HG03025 (cell line): ENCODE results near the gene KRTAP20-3.

Experiments used
- ATAC-seq: cut with Tn5 transposase; IDR thresholded peaks from one replicate; pipeline ENCODE4 v1.9.1; 2021; ENCODE audit warnings: mild to moderate bottlenecking, moderate library complexity; ENCODE audit not compliant: unreplicated experiment, low FRiP score

The KRTAP20-3 gene

DNA sequence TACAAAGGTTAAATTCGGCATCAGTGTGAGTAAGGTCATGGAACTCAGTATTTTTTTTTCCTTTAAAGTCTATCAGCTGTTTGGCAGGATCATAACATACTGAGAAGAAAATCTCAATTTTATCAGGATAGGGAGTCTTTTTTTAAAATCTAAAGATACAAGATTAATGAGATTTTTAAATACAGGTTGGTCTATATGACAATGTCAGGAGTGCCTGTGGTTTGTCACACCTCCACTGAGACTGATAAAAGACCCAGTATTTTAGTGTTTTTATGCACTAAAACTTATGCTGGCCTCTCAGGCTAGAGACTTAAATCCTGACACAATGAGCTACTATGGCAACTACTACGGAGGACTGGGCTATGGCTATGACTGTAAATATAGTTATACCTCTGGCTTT lies at the start of gene KRTAP20-3:
TSS of gene KRTAP20-3 (plus strand) at position 301 of the 400 bp plus-strand sequence.
- ATAC-seq = no peak

DNA sequence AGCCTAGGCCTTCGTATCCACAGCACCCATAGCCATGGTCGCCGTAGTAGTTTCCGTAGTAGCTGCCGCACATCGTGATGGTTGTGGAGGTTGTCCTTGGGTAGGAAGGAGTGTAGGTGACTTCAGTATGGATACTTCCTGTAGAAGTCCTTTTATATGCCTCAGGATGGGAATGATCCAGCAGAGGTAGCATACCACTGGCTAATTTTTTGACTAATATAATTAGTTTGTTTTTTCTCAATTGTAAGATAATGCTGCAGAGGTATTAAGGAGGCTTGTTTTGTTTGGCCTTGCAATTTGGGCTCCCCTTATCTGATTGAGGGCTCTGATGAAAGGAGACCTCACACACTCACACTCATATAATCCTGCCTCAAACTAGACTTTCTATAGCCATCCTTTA lies 43.9 kb upstream of the KRTAP20-3 start, which contains the start of gene KRTAP6-2:
TSS of gene KRTAP6-2 (minus strand) at position 101 of the 400 bp plus-strand sequence. CDS start at position 73, 28 bp downstream.
- ATAC-seq = no peak

DNA sequence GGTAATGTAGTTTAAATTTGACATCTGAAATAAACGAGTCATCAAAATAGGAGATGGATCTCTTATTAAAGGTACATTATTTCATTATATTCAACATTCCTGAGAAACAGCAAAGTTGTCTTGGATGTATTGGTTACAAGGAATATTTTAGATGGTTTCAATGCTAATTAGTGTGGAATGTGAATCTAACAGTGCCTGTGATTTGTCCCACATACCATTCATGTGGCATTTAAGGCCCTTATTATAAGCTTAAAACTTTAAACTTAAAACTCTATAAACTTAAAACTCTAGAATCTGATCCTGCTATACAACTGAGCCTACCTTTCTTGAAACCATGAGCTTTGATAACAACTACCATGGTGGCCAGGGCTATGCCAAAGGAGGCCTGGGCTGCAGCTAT lies 41.9 kb upstream of the KRTAP20-3 start, which contains the start of gene KRTAP22-1:
TSS of gene KRTAP22-1 (plus strand) at position 301 of the 400 bp plus-strand sequence.
- no peak for ATAC-seq

DNA sequence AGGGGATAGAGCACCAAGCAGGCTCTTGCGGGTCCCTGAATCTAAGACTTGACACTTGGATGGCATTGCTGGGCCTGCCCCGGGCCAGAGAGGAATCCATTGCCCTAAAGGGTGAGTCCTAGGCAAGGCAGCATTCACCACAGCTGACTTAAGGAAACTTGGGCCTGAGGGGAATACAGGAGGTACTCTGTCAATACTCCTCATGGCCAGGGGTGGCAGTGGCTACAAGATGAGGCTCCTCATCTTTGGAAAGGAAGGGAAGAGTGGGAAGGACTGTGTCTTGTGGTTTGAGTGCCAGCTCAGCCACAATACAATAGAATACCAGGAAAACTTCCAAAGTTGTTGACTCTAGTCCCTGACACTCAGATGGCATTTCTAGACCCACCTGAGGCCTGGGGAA lies 36.7 kb upstream of the KRTAP20-3 start:
- no peak for ATAC-seq

DNA sequence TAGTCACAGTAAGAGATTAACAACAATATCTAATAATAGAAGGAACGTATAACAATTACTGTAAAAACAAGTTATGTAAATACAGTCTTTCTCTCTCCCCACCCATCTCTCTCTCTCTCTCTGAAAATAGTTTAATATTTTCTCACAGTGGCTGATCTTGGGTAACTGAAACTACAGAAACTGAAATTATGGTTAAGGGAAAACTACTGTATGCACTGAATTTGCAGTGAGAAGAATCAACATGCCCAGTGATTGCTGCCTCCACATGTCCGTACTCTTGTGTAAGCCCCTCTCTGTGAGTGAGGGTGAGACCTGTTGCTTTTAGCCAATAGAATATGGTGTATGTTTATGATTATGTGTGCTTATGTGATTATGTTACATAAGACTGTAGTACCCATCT lies 30.5 kb upstream of the KRTAP20-3 start:
- ATAC-seq = no peak

DNA sequence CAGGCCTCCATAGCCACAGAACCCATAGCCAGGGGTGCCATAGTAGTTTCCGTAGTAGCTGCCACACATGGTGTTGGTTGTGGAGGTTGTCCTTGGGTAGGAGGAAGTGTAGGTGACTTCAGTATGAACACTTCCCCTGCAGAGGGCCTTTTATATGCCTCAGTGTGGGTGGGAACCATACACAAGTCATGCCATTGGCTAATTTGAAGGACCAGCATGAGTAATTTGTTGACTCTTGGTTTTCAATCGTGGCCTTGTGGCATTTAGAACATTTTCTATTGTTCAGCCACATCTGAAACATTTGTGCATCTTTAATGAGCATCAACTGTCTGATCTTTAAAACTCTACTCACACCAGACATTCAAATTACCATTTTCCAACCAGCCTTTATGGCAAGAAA lies 28.8 kb upstream of the KRTAP20-3 start, which contains the start of gene KRTAP6-1:
TSS of gene KRTAP6-1 (minus strand) at position 95 of the 400 bp plus-strand sequence. CDS start at position 69, 26 bp downstream.
- ATAC-seq = no peak

DNA sequence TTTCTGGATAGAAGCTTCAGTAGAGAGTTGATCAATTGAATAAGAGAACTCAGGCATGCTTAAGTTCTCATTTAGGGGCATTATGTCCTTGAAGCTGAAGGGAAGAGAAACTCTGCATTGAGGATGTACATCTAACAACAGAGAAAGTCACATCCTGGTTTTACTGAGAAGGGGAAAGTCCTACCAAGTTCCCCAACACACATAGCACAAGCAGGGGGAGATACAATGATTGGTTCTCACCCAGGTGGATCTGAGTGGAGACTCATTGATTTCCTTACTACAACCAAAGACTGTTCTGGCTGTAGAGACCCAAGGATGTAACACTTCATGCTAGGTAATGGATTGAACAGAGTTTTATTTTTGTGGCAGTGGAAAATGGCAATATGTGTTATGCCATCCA lies 27.5 kb upstream of the KRTAP20-3 start:
- ATAC-seq = no peak

DNA sequence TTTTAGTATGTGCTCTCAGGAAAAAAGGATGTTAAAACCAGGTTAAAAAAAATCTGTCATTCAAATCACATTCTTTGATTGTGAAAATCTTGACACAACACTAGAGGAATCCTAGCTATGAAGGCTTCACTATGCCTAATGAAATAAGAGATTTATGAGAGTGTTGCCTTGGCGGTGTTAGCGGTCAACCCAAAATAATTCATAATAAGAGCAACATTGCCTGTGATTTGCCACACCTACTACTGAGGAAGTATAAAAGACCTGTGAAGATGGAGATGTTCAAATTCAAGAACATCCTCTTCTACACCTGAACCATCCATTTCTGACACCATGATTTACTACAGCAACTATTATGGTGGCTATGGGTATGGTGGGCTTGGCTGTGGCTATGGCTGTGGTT lies 26.5 kb upstream of the KRTAP20-3 start, which contains the start of gene KRTAP20-1:
TSS of gene KRTAP20-1 (plus strand) at position 301 of the 400 bp plus-strand sequence. CDS start at position 331, 30 bp downstream.
- ATAC-seq = no peak

DNA sequence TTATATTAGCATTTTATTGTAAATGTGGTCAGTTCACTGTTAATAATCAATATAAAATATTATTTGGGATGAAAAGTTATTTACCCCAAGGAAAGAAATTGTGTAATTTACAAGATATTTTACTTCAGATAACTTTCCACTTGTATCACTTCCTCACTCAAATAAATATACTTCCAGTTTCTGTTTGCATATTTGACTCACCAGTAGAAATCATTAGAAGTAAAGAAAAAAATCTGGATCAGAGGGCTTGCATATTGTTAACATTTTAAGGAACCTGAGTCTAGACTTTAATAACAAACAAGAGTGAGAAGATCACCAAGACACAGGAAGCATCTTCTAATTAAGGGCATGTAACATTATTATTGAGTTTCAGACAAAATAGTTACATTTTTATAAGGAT lies 22.6 kb upstream of the KRTAP20-3 start:
- ATAC-seq = no peak

DNA sequence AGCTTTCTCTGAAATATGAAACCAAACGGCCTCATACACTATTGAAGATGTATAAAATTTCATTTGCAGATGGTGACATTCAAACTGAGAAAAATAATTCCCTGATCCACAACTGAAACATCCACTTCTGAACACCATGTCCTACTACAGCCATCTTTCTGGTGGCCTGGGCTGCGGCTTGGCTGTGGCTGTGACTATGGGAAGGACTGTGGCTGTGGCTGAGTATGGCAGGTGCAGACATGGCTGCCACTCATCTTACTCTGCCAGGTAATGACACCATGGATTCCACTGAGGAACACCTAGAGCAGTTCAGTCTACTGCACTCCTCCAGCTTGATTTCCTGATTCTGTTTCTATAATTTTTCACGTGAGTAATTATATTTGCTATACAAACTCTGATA lies 22.1 kb upstream of the KRTAP20-3 start, which contains the start of gene KRTAP20-4:
TSS of gene KRTAP20-4 (plus strand) at position 106 of the 400 bp plus-strand sequence.
- ATAC-seq = no peak

DNA sequence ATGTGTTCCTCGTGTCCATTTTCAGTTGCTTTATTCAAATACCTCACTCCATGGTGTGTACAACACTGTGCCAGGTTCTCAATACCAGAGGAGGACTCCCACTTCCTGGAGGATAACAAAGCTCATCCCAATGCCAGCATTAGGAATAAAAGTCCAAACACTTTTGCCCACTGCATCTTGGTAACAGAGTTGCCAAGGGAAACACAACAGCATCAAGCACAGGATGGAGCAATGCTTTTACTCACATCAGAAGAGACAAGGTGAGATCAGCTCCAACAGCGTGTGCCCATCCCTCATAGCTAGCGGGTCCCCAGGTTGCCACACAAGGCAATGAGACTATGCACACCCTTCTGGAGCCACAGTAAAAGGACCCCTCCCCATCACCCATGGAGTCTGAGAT lies 19.3 kb upstream of the KRTAP20-3 start:
- ATAC-seq = no peak

DNA sequence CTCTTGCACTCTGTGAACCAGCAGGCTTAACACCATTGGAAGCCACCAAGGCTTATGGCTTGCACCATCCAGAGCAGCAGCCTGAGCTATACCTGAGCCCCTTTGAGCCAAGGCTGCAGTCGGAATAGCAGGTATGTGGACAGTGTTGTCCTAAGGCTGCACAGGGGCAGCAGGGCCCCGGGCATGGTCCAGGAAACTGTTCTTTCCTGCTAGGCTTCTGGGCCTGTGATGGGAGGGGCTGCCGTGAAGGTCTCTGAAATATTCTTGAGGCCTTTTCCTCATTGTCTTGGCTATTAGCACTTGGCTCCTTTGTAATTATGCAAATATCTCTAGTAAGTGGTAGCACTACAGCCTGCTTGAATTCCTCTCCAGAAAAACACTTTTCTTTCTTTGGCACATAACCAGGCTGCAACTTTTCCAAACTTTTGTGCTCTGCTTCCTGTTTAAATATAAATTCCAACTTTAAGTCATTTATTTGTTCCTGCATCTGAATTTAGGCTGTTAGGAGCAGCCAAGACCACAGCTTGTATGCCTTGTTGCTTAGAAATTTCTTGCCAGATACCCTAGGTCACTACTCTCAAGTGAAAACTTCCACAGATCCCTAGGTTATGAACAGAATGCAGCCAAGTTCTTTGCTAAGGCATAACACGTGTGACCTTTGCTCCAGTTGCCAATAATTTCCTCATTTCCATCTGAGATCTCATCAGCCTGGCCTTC lies 17.1 kb upstream of the KRTAP20-3 start:
- no peak for ATAC-seq

DNA sequence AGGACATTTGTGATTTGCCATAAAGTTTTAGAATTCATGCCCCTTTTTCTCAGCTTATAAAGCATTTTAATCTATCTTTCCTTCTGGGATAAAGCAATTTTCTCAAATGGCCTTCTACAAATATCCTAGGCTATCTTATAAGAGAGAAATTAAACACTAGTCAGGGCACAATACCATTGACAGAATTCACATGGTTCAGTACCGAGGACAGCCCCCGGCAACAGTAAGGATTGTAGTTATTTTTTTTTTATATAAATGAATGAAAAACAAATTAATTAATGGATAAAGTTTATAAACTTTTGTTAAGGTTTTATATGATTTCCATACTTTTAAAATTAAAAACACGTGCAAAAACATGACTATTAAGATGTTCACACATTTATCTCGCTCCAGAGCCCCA lies 14.6 kb upstream of the KRTAP20-3 start:
- no peak for ATAC-seq

DNA sequence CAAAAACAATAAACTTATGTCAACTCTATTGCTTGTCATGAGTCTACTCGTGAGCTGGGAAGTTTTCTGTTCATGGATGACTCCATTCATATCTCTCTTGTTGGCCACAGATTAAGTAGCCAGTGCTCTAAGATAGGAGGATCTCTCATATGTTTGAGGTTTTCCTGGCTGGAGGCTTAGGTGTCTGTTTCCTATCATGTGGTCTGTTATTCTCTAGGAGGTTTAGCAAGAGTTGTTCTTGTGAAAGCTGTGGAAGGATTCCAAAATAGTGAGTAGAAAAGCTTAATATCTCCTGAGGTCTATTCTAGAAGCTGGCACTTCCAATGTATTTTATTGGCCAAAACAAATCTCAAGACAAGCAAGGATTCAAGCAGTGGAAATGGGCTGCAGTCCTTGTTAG lies 13.5 kb upstream of the KRTAP20-3 start:
- no peak for ATAC-seq

DNA sequence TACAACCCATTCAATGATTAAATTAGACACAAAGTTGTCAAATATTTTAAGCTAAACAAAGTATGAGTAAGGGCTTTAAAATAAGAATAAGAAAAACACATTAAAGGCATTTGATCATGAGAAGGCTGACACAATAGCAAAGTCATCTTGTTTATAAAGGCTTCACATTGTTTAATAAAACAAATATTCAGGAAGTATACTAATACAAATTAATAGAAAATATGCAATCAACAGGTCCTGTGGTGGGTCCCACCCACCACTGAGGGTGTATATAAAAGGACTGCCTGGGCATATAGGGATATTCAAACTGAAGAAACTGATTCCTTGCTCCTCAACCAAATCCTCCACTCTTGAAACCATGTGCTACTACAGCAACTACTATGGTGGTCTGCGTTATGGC lies 7.8 kb upstream of the KRTAP20-3 start, which contains the start of gene KRTAP20-2:
TSS of gene KRTAP20-2 (plus strand) at position 301 of the 400 bp plus-strand sequence. CDS start at position 359, 58 bp downstream.
- no peak for ATAC-seq

DNA sequence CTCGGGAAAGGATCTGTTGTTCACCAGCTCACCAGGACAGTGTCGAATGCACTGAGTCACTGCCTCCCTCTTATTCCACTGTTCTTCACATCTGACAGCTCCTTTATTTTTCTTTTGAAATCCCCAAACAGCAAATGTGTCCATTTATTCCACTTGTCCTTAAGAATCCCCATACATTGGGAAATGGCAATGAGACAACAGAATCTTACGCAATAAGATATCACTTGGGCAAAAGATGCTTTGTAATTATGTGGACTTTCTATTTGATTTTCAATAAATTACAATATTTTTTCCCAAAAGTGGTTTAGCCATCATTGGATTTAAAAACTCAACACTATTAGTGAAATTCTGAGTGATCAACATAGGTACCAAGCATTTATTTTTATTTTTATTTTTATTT lies 4.0 kb upstream of the KRTAP20-3 start:
- no peak for ATAC-seq

DNA sequence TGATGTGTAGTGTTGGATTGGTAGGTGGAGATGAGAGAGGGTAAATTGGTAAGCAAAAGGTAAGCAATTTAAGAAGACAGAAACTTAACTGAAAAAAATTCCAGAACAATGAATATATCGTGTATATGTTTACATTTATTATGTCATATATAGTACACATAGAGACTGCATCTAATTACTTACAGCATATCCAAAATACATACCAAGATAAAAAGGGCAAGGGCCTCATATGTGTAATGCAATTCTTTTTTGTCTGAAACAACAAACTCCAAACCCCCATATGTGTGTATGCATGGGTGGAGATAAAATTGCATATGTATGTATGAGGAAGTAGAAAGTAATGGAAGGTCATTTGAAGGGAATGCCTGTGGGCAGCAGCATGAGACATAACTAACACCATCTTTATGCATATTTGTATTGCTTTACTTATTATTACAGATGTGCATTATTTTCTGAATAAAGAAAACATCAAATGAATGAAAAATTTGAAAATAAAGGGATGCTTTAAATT lies 4.3 kb downstream of the KRTAP20-3 start:
- no peak for ATAC-seq

DNA sequence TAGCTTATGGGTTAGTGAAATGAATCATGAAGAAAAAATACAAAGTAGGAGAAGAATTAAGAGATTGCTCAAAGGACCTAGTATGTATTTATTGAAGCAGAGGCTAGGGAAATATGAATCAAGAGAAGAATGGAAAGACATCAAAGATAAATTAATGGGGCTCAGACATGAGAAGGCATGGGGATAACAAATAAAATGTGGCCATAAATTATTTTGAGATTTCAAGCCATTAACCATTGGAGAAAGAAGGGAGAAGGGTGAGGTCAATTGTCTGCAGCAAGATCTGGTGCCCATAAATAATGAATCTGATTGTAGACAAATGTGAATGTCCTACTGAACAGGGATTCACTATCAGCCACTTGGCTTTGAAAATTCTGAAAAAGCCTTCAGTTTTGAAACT lies 10.2 kb downstream of the KRTAP20-3 start:
- no peak for ATAC-seq

DNA sequence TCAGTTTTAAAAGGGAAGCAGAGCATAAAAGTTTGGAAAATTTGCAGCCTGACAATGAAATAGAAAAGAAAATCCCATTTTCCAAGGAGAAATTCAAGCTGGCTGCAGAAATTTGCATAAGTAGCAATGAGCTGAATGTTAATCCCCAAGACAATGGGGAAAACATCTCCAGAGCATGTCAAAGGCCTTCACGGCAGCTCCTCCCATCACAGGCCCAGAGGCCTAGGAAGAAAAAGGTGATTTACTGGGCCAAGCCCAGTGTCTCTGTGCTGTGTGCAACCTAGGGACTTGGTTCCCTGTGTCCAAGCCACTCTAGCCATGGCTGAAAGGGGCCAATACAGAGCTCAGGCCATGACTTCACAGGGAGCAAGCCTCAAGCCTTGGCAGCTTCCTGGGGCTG lies 26.1 kb downstream of the KRTAP20-3 start:
- ATAC-seq = no peak

DNA sequence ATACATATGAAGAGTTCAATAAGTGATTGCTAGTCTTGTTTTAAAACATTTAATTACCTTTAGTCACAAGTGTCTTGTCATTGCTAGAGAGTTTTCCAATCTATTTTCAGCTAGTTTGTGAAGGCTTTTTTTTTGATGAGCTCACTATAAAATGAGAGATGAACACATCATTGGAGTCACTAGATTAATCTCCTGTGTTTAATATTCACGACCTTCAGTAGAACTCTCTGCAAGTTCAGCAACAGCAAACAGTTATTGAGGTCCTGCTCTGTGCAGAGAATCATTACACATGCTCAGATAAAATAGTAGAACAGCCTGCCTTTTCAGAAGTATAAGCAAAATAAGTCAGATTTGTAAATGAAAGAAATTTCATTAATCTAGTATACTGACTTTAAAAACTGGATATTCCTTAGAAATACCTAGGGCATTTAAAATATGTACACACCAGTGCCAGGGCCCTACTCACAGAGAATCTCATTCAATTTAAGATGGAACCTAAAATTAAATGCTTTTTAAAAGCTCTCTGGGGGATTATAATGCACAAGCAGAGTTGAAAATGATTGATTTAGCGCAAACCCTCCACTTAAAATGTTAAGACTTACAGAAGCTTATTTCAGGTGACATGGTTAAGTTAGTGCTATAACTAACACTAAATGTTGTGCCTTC lies 30.5 kb downstream of the KRTAP20-3 start:
- no peak for ATAC-seq

DNA sequence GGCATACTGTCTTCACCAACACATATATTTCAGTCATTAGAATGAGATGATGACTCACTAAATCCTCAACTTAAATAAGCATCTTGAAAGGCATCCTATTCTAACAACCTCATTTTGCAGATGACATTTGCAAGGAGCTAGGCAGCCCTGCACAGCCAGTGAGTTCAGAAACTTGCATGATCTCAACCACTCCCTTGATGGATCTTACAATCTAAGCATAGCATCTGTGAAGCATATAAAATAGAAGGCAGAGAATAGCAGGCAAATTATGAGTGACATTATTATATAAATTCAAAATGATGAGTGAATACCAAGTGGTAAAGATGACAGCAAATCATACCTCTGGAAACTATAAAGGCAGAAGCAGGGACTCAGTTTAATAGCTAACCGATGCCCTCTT lies 31.6 kb downstream of the KRTAP20-3 start:
- ATAC-seq = no peak
